Testis (tissue), 3 donors: ENCODE results near the gene LHCGR. TPM values are rescaled to one million over a fixed set of nuclear protein-coding genes. Genes with fewer than 3 reads are reported as not detected.

Source experiments
- DNase-seq: peaks from one replicate; pipeline ENCODE4 v3.0.0-alpha.2; 2019
- H3K27ac ChIP-seq, 2 donors: fragments of 200-600 bp; sonication (generic); one replicate each; pipeline ENCODE4 v1.5.1; 2019
- H3K27me3 ChIP-seq: fragments of 200-600 bp; sonication (generic); one replicate; pipeline ENCODE4 v1.5.1; 2019
- H3K36me3 ChIP-seq: fragments of 200-600 bp; sonication (generic); one replicate; pipeline ENCODE4 v1.5.1; 2017; ENCODE audit warnings: low read depth; ENCODE audit errors: missing control alignments
- H3K4me1 ChIP-seq: fragments of 200-600 bp; sonication (generic); one replicate; pipeline ENCODE4 v1.5.1; 2019
- H3K4me3 ChIP-seq, 2 donors: fragments of 200-600 bp; sonication (generic); one replicate each; pipeline ENCODE4 v1.5.1; 2017 to 2019
- H3K9me3 ChIP-seq: fragments of 200-600 bp; sonication (generic); one replicate; pipeline ENCODE4 v1.5.1; 2017
- CTCF ChIP-seq, 3 experiments: fragments of 450-650 bp in 2 of 3; fragments of 200-600 bp in 1 of 3; sonication (generic) in 1 of 3; IDR thresholded peaks; one replicate each; pipeline ENCODE4 v1.5.1; 2016 to 2019; ENCODE audit warnings: antibody characterized with exemption in 3 of 3, mild to moderate bottlenecking in 2 of 3, moderate library complexity in 1 of 3
- POLR2A ChIP-seq: fragments of 450-650 bp; IDR thresholded peaks from one replicate; pipeline ENCODE4 v1.6.1; 2017; ENCODE audit warnings: antibody characterized with exemption, mild to moderate bottlenecking, moderate library complexity
- WGBS, 2 donors: methylation state at CpG; one replicate each; pipeline ENCODE4 v1.1.5; 2018; 5-methylcytosine and 5-hydroxymethylcytosine counted together
- intact Hi-C: fragments of 100-400 bp; cut with DNase I; formaldehyde crosslinking; loops from one replicate; pipeline ENCODE4 v1.15.1; 2023; ENCODE audit warnings: low total_unique reads
- polyA plus RNA-seq: library from polyadenylated mRNA; stranded (reverse); fragments of 350-450 nt; fragmentation: Illumina TruSeq; extraction: RNeasy Lipid Tissue Mini Kit (QIAGEN cat#74804); gene quantifications from one replicate; pipeline ENCODE4 v1.2.3, GENCODE V29; 2014; ENCODE audit warnings: low read depth, low replicate concordance; ENCODE audit not compliant: insufficient read depth
- total RNA-seq, 2 donors: library from RNA; depleted of rRNA; stranded (reverse); fragments of >200 nt; gene quantifications; one replicate each; pipeline ENCODE4 v1.2.3, GENCODE V29; 2016

Gene LHCGR
- total and polyA plus RNA-seq, 3 donors from 2014 or later: 1.5 to 7.5 (median 2.1) TPM

- Histone ChIP-seq H3K27me3 (no peaks in the 10 kb centered on the region), H3K9me3 (no peaks in the 10 kb centered on the region), H3K4me1 (no peaks in the 10 kb centered on the region), H3K36me3 (no peaks in the 10 kb centered on the region), H3K4me3 (no peak overlapping the region), H3K27ac (no peak overlapping the region)
- intact Hi-C loops: no loop called here
- TF ChIP-seq POLR2A (no peak), CTCF (IDR thresholded peaks at IDR 0.05) (no peak)
- no peak for DNase-seq
These were observed 59.5 kb downstream of the LHCGR start for GRCh38 chr2:48695991-48696390.

- TF ChIP-seq CTCF (IDR thresholded peaks at IDR 0.05) (no peak), POLR2A (no peak)
- H3K27ac ChIP-seq: no peak overlapping the region
These were observed 61.4 kb downstream of the LHCGR start for GRCh38 chr2:48694149-48694548.

GRCh38 chr2:48693645-48694044 is 61.9 kb downstream of the LHCGR start:
- no peaks in the 10 kb centered on the region for H3K4me1 ChIP-seq
- no peaks in the 10 kb centered on the region for H3K27me3 ChIP-seq
- H3K9me3 ChIP-seq: no peaks in the 10 kb centered on the region
- no peak for TF ChIP-seq POLR2A
- TF ChIP-seq CTCF (IDR thresholded peaks at IDR 0.05): no peak
- DNase-seq: no peak
- H3K4me3 ChIP-seq: no peak overlapping the region
- intact Hi-C loops: no loop called here
- 49 to 56% methylated on average over 3 of the region's 3 CpGs for WGBS, 2 donors
- no peak overlapping the region for H3K27ac ChIP-seq
- H3K36me3 ChIP-seq: no peaks in the 10 kb centered on the region

More at GRCh38 chr2:48694149-48694548, 61.4 kb downstream of the LHCGR start:
- DNase-seq: no peak
- no peaks in the 10 kb centered on the region for H3K27me3 ChIP-seq
- H3K36me3 ChIP-seq: no peaks in the 10 kb centered on the region
- no peaks in the 10 kb centered on the region for H3K4me1 ChIP-seq
- intact Hi-C loops: no loop called here
- H3K9me3 ChIP-seq: no peaks in the 10 kb centered on the region
- H3K4me3 ChIP-seq: no peak overlapping the region
- WGBS, 2 donors: 32 to 50% methylated on average over 3 of the region's 3 CpGs

GRCh38 chr2:48693066-48693465 is 62.5 kb downstream of the LHCGR start:
- no peak overlapping the region for H3K27ac ChIP-seq

More at GRCh38 chr2:48693066-48693465, 62.5 kb downstream of the LHCGR start:
- 90 to 93% methylated on average over 4 of the region's 4 CpGs for WGBS, 2 donors
- intact Hi-C loops: no loop called here
- no peaks in the 10 kb centered on the region for H3K9me3 ChIP-seq
- no peaks in the 10 kb centered on the region for H3K4me1 ChIP-seq
- H3K27me3 ChIP-seq: no peaks in the 10 kb centered on the region
- H3K36me3 ChIP-seq: no peaks in the 10 kb centered on the region
- no peak for DNase-seq
- no peak for TF ChIP-seq CTCF (IDR thresholded peaks at IDR 0.05)
- TF ChIP-seq POLR2A: no peak
- no peak overlapping the region for H3K4me3 ChIP-seq
